K562 (cell line): ENCODE results near the gene ASRGL1. TPM values are rescaled to one million over a fixed set of nuclear protein-coding genes. Genes with fewer than 3 reads are reported as not detected.
"Not testable (repeated sequence)": the region's sequence is repeated elsewhere in the genome, so short reads cannot be mapped to it uniquely, and the experiment has no call there.

ENCODE experiments used
- CHD4 ChIP-seq: fragments of 200-600 bp; sonication (generic); IDR thresholded peaks from 3 replicates; pipeline ENCODE4 v1.6.1; 2012; ENCODE audit warnings: low read depth, mild to moderate bottlenecking, mixed read lengths, low read length, inconsistent platforms; ENCODE audit not compliant: insufficient read depth, insufficient replicate concordance, poor library complexity, severe bottlenecking
- HDAC1 ChIP-seq, 2 experiments: fragments of 450-650 bp; IDR thresholded peaks; 2 replicates each; pipeline ENCODE4 v1.6.1; 2016 to 2017; ENCODE audit warnings: inconsistent platforms in 1 of 2, mild to moderate bottlenecking in 1 of 2, moderate library complexity in 1 of 2
- HDAC2 ChIP-seq: fragments of 450-650 bp; IDR thresholded peaks from 2 replicates; pipeline ENCODE4 v1.6.1; 2016; ENCODE audit warnings: mild to moderate bottlenecking
- KDM1A ChIP-seq, 2 experiments: fragments of 450-650 bp; IDR thresholded peaks; 2 replicates each; pipeline ENCODE4 v1.6.1; 2016; ENCODE audit warnings: mild to moderate bottlenecking in 2 of 2
- PHF20 ChIP-seq: fragments of 450-650 bp; IDR thresholded peaks from 2 replicates; pipeline ENCODE4 v1.6.1; 2018; ENCODE audit not compliant: partially characterized antibody
- REST ChIP-seq, 2 experiments: fragments of 450-650 bp; formaldehyde crosslinking in 1 of 2; IDR thresholded peaks; 2 replicates each; pipeline versions ENCODE4 v1.4.0 to v1.6.1; 2014 to 2020; ENCODE audit warnings: mild to moderate bottlenecking in 2 of 2, borderline replicate concordance in 1 of 2, low read depth in 1 of 2
- ZBTB17 ChIP-seq: fragments of 450-650 bp; formaldehyde crosslinking; IDR thresholded peaks from 2 replicates; pipeline ENCODE4 v1.4.0; 2020; ENCODE audit warnings: mild to moderate bottlenecking
- polyA plus RNA-seq, 8 experiments: library from polyadenylated mRNA; depleted of rRNA in 4 of 8; stranded (reverse) in 5 of 8; unstranded in 3 of 8; fragments of >200 nt; fragmentation: Nextera tagmentation in 2 of 8; fragmentation: Illumina TruSeq in 1 of 8; extraction: Ambion mirVana in 2 of 8; extraction: Trizol in 1 of 8; gene quantifications; 2 replicates each; pipeline versions ENCODE4 v1.2.1 to v1.2.3, GENCODE V29; 2011 to 2014; ENCODE audit warnings: inconsistent platforms in 1 of 8, missing spikeins in 1 of 8
- total RNA-seq, 7 experiments: library from RNA; depleted of rRNA in 6 of 7; stranded (reverse); fragments of >200 nt in 6 of 7; fragmentation: Illumina TruSeq in 2 of 7; extraction: Trizol in 2 of 7; gene quantifications; 2 replicates each; pipeline versions ENCODE4 v1.2.1 to v1.2.3, GENCODE V29; 2011 to 2021; ENCODE audit warnings: low replicate concordance in 1 of 7
- TF ChIP-seq, protein P1 (sequence below), 2 experiments: fragments of 450-650 bp; IDR thresholded peaks; 2 replicates each; pipeline ENCODE4 v1.6.1; 2018; ENCODE audit warnings: mild to moderate bottlenecking in 2 of 2, low read depth in 1 of 2; ENCODE audit not compliant: partially characterized antibody in 2 of 2
- TF ChIP-seq, protein P2 (sequence below): sonication (generic); formaldehyde crosslinking; IDR thresholded peaks from 2 replicates; pipeline ENCODE4 v1.4.0; 2020; ENCODE audit warnings: mild to moderate bottlenecking, missing genetic modification reagents

Gene ASRGL1
- total and polyA plus RNA-seq, 9 of the 15 experiments (the other 6 are each of a cell fraction or from before 2014, with no cell fraction given) = 3.1 to 23.0 (median 11.2) TPM

DNA sequence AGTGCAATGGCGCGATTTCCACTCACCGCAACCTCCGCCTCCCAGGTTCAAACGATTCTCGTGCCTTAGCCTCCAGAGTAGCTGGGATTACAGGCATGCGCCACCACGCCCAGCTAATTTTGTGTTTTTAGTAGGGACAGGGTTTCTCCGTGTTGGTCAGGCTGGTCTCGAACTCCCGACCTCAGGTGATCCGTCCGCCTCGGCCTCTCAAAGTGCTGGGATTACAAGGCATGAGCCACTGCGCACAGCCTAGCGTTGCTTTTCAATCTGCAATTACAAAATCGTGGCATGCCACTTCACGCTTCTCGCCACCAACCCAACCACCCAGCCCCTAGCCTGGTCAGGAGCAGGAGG is 322 bp upstream of the ASRGL1 start (continued):
- TF ChIP-seq, protein P1, sequence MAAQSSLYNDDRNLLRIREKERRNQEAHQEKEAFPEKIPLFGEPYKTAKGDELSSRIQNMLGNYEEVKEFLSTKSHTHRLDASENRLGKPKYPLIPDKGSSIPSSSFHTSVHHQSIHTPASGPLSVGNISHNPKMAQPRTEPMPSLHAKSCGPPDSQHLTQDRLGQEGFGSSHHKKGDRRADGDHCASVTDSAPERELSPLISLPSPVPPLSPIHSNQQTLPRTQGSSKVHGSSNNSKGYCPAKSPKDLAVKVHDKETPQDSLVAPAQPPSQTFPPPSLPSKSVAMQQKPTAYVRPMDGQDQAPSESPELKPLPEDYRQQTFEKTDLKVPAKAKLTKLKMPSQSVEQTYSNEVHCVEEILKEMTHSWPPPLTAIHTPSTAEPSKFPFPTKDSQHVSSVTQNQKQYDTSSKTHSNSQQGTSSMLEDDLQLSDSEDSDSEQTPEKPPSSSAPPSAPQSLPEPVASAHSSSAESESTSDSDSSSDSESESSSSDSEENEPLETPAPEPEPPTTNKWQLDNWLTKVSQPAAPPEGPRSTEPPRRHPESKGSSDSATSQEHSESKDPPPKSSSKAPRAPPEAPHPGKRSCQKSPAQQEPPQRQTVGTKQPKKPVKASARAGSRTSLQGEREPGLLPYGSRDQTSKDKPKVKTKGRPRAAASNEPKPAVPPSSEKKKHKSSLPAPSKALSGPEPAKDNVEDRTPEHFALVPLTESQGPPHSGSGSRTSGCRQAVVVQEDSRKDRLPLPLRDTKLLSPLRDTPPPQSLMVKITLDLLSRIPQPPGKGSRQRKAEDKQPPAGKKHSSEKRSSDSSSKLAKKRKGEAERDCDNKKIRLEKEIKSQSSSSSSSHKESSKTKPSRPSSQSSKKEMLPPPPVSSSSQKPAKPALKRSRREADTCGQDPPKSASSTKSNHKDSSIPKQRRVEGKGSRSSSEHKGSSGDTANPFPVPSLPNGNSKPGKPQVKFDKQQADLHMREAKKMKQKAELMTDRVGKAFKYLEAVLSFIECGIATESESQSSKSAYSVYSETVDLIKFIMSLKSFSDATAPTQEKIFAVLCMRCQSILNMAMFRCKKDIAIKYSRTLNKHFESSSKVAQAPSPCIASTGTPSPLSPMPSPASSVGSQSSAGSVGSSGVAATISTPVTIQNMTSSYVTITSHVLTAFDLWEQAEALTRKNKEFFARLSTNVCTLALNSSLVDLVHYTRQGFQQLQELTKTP (IDR thresholded peaks at IDR 0.05; ENCODE audit: low read depth in 1 of 2, partially characterized antibody in 2 of 2) = peak in 1 of 2 experiments; percentile 19
- TF ChIP-seq HDAC1 (IDR thresholded peaks at IDR 0.05) (0 out of 4 replicates have a peak, but pooled peaks of 1 of the 2 experiments have one; percentile 23), CHD4 (peak; percentile 49), REST (CRISPR knock-in tag; IDR thresholded peaks at IDR 0.05; ENCODE audit: low read depth) (peak; percentile 30; the same call in 1 of the 2 replicates), PHF20 (peak; percentile 20), ZBTB17 (CRISPR knock-in tag) (0 out of 2 replicates have a peak, but pooled peaks have one; percentile 19), KDM1A (IDR thresholded peaks at IDR 0.05) (peak in 1 of 2 experiments; percentile 38; a peak in 1 of 4 replicates), HDAC2 (0 out of 2 replicates have a peak, but pooled peaks have one; percentile 44)
- not testable (repeated sequence) for TF ChIP-seq REST (IDR thresholded peaks at IDR 0.05; ENCODE audit: borderline replicate concordance)
- TF ChIP-seq, protein P2, sequence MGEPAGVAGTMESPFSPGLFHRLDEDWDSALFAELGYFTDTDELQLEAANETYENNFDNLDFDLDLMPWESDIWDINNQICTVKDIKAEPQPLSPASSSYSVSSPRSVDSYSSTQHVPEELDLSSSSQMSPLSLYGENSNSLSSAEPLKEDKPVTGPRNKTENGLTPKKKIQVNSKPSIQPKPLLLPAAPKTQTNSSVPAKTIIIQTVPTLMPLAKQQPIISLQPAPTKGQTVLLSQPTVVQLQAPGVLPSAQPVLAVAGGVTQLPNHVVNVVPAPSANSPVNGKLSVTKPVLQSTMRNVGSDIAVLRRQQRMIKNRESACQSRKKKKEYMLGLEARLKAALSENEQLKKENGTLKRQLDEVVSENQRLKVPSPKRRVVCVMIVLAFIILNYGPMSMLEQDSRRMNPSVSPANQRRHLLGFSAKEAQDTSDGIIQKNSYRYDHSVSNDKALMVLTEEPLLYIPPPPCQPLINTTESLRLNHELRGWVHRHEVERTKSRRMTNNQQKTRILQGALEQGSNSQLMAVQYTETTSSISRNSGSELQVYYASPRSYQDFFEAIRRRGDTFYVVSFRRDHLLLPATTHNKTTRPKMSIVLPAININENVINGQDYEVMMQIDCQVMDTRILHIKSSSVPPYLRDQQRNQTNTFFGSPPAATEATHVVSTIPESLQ (CRISPR knock-in tag) = 0 out of 2 replicates have a peak, but pooled peaks have one; percentile 23
